ENCODE data around the gene PARVA. TPM values are rescaled to one million over a fixed set of nuclear protein-coding genes. Genes with fewer than 3 reads are reported as not detected.

PARVA gene
- total and polyA plus RNA-seq, 4 donors: 3.1 to 11.7 (median 11.2) TPM

GRCh38 chr11:12512826-12513395 lies 135.5 kb downstream of the PARVA start:
- H3K27me3 ChIP-seq (ENCODE audit: control insufficient read depth in 4 of 4, insufficient read depth in 4 of 4, low read length in 3 of 4): no peaks in the 10 kb centered on the region
- no peak for DNase-seq (ENCODE audit: low spot score)
- TF ChIP-seq, protein P1, sequence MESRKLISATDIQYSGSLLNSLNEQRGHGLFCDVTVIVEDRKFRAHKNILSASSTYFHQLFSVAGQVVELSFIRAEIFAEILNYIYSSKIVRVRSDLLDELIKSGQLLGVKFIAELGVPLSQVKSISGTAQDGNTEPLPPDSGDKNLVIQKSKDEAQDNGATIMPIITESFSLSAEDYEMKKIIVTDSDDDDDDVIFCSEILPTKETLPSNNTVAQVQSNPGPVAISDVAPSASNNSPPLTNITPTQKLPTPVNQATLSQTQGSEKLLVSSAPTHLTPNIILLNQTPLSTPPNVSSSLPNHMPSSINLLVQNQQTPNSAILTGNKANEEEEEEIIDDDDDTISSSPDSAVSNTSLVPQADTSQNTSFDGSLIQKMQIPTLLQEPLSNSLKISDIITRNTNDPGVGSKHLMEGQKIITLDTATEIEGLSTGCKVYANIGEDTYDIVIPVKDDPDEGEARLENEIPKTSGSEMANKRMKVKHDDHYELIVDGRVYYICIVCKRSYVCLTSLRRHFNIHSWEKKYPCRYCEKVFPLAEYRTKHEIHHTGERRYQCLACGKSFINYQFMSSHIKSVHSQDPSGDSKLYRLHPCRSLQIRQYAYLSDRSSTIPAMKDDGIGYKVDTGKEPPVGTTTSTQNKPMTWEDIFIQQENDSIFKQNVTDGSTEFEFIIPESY (IDR thresholded peaks at IDR 0.05): no peak
- TF ChIP-seq TAF1 (conservative IDR thresholded peaks at IDR 0.05) (no peak), SP1 (IDR thresholded peaks at IDR 0.05) (no peak), HNF4A (conservative IDR thresholded peaks at IDR 0.05) (no peak), YY1 (IDR thresholded peaks at IDR 0.05) (no peak), HNF4G (IDR thresholded peaks at IDR 0.05) (no peak), RAD21 (IDR thresholded peaks at IDR 0.05) (no peak)
- TF ChIP-seq, protein P2, sequence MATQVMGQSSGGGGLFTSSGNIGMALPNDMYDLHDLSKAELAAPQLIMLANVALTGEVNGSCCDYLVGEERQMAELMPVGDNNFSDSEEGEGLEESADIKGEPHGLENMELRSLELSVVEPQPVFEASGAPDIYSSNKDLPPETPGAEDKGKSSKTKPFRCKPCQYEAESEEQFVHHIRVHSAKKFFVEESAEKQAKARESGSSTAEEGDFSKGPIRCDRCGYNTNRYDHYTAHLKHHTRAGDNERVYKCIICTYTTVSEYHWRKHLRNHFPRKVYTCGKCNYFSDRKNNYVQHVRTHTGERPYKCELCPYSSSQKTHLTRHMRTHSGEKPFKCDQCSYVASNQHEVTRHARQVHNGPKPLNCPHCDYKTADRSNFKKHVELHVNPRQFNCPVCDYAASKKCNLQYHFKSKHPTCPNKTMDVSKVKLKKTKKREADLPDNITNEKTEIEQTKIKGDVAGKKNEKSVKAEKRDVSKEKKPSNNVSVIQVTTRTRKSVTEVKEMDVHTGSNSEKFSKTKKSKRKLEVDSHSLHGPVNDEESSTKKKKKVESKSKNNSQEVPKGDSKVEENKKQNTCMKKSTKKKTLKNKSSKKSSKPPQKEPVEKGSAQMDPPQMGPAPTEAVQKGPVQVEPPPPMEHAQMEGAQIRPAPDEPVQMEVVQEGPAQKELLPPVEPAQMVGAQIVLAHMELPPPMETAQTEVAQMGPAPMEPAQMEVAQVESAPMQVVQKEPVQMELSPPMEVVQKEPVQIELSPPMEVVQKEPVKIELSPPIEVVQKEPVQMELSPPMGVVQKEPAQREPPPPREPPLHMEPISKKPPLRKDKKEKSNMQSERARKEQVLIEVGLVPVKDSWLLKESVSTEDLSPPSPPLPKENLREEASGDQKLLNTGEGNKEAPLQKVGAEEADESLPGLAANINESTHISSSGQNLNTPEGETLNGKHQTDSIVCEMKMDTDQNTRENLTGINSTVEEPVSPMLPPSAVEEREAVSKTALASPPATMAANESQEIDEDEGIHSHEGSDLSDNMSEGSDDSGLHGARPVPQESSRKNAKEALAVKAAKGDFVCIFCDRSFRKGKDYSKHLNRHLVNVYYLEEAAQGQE (IDR thresholded peaks at IDR 0.05): no peak
- H3K4me3 ChIP-seq (ENCODE audit: low read depth in 1 of 3, low read length in 3 of 3): no peak overlapping the region
- 85% methylated on average over 9 of the region's 9 CpGs for WGBS
- no peak overlapping the region for H3K27ac ChIP-seq (ENCODE audit: low read depth in 1 of 2, low read length in 2 of 2)
- H3K9me3 ChIP-seq (ENCODE audit: control insufficient read depth in 4 of 4, low read length in 3 of 4): no peaks in the 10 kb centered on the region
- H3K9ac ChIP-seq (ENCODE audit: low read depth in 1 of 2, low read length in 2 of 2): no peak overlapping the region
- H3K36me3 ChIP-seq (ENCODE audit: control insufficient read depth in 4 of 4, insufficient read depth in 3 of 4, low read depth in 1 of 4, low read length in 3 of 4): peaks cover 0 to under 1% (median 0%) of the 10 kb centered on the region in 4 donors
- H3K4me1 ChIP-seq (ENCODE audit: control insufficient read depth in 4 of 4, insufficient read depth in 4 of 4, low read length in 3 of 4): no peaks in the 10 kb centered on the region

DNA sequence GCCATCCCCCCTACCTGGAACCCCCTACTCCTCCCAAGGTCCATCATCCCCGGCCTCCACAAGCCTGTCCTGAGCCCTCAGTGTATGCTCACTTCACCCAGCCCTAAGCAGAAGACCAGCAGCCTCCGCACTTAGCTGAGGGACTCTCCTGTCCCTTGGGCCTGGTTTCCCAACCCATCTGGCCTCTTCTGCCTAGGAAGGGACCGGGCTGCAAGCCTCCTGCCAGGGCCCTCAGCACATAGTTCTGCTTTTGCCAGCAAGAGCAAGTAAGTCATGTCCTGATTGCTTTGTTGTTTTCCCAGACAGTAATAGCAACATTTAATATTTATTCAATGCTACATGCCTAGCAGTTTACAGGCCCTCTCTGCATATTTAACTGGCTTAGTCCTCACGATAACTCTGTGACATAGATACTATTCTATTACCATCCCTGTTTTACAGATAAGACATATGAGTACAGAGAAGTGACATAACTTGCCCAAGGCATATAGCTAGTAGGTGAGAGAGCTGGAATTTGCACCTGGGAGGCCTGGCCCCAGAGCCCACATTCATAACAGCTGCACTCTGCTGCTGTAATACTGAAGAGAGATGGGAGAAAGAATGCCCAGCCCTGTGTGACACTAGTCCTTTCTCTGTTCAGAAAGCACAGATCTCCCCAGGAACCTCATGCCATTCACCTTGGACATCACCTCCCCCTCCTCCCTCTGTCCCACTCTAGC lies 139.2 kb downstream of the PARVA start:
- Histone ChIP-seq H3K27me3 (ENCODE audit: control insufficient read depth in 4 of 4, insufficient read depth in 4 of 4, low read length in 3 of 4) (no peaks in the 10 kb centered on the region), H3K36me3 (ENCODE audit: control insufficient read depth in 4 of 4, insufficient read depth in 3 of 4, low read depth in 1 of 4, low read length in 3 of 4) (peaks cover 0 to 5% (median 1%) of the 10 kb centered on the region in 4 donors), H3K4me3 (ENCODE audit: low read depth in 1 of 3, low read length in 3 of 3) (no peak overlapping the region), H3K4me1 (ENCODE audit: control insufficient read depth in 4 of 4, insufficient read depth in 4 of 4, low read length in 3 of 4) (no peaks in the 10 kb centered on the region), H3K27ac (ENCODE audit: low read depth in 1 of 2, low read length in 2 of 2) (no peak overlapping the region), H3K9ac (ENCODE audit: low read depth in 1 of 2, low read length in 2 of 2) (no peak overlapping the region), H3K9me3 (ENCODE audit: control insufficient read depth in 4 of 4, low read length in 3 of 4) (no peaks in the 10 kb centered on the region)
- no peak for DNase-seq (ENCODE audit: low spot score)
- no peak for TF ChIP-seq YY1 (IDR thresholded peaks at IDR 0.05)
- TF ChIP-seq, protein P3, sequence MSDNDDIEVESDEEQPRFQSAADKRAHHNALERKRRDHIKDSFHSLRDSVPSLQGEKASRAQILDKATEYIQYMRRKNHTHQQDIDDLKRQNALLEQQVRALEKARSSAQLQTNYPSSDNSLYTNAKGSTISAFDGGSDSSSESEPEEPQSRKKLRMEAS (IDR thresholded peaks at IDR 0.05): no peak
- TF ChIP-seq ATF3 (IDR thresholded peaks at IDR 0.05): no peak
- TF ChIP-seq FOXA1 (IDR thresholded peaks at IDR 0.05): no peak
- TF ChIP-seq HNF4A (conservative IDR thresholded peaks at IDR 0.05): no peak
- TF ChIP-seq, protein P4, sequence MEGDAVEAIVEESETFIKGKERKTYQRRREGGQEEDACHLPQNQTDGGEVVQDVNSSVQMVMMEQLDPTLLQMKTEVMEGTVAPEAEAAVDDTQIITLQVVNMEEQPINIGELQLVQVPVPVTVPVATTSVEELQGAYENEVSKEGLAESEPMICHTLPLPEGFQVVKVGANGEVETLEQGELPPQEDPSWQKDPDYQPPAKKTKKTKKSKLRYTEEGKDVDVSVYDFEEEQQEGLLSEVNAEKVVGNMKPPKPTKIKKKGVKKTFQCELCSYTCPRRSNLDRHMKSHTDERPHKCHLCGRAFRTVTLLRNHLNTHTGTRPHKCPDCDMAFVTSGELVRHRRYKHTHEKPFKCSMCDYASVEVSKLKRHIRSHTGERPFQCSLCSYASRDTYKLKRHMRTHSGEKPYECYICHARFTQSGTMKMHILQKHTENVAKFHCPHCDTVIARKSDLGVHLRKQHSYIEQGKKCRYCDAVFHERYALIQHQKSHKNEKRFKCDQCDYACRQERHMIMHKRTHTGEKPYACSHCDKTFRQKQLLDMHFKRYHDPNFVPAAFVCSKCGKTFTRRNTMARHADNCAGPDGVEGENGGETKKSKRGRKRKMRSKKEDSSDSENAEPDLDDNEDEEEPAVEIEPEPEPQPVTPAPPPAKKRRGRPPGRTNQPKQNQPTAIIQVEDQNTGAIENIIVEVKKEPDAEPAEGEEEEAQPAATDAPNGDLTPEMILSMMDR (IDR thresholded peaks at IDR 0.05; ENCODE audit: low read depth, low read length, missing input control): no peak
- TF ChIP-seq JUND (IDR thresholded peaks at IDR 0.05): no peak
- no peak for TF ChIP-seq FOXA2 (IDR thresholded peaks at IDR 0.05)
- WGBS: 93% methylated on average over 4 of the region's 4 CpGs

Measured in liver (tissue), 9 donors.